Smooth muscle cell (in vitro differentiated cells): ENCODE results near the gene CAPN2. TPM values are rescaled to one million over a fixed set of nuclear protein-coding genes. Genes with fewer than 3 reads are reported as not detected.
A peak's percentile ranks its signal among the peaks of the same experiment; 100 is the strongest.

ENCODE experiments used
- DNase-seq: peaks from one replicate; lab custom pipeline; 2025; ENCODE audit not compliant: unreplicated experiment; lab: John Stamatoyannopoulos, UW
- H2AFZ ChIP-seq: fragments of 200-600 bp; sonication (generic); 2 replicates; pipeline ENCODE4 v1.6.0; 2016; ENCODE audit warnings: antibody characterized with exemption, low read depth, mild to moderate bottlenecking
- H3F3A ChIP-seq: fragments of 200-600 bp; sonication (generic); 2 replicates; pipeline ENCODE4 v1.6.0; 2017; ENCODE audit warnings: antibody characterized with exemption, low read depth
- H3K27ac ChIP-seq: fragments of 200-600 bp; sonication (generic); 2 replicates; pipeline ENCODE4 v1.5.1; 2016; ENCODE audit warnings: low read depth, mild to moderate bottlenecking
- H3K27me3 ChIP-seq: fragments of 200-600 bp; sonication (generic); 2 replicates; pipeline ENCODE4 v1.6.1; 2016; ENCODE audit warnings: low read depth, mild to moderate bottlenecking
- H3K36me3 ChIP-seq: fragments of 200-600 bp; sonication (generic); 2 replicates; pipeline ENCODE4 v1.5.1; 2016; ENCODE audit warnings: low read depth
- H3K4me1 ChIP-seq: fragments of 200-600 bp; sonication (generic); 2 replicates; pipeline ENCODE4 v1.5.1; 2016; ENCODE audit warnings: low read depth
- H3K4me2 ChIP-seq: fragments of 200-600 bp; sonication (generic); 2 replicates; pipeline ENCODE4 v1.6.0; 2016; ENCODE audit warnings: mild to moderate bottlenecking
- H3K4me3 ChIP-seq: fragments of 200-600 bp; sonication (generic); 2 replicates; pipeline ENCODE4 v1.5.1; 2016; ENCODE audit warnings: mild to moderate bottlenecking
- H3K79me2 ChIP-seq: fragments of 200-600 bp; sonication (generic); 2 replicates; pipeline ENCODE4 v1.6.0; 2016; ENCODE audit warnings: low read depth, mild to moderate bottlenecking
- H3K9ac ChIP-seq: fragments of 200-600 bp; sonication (generic); 2 replicates; pipeline ENCODE4 v1.6.0; 2016; ENCODE audit warnings: low read depth
- H3K9me3 ChIP-seq: fragments of 200-600 bp; sonication (generic); replicated peaks from 2 replicates; pipeline ENCODE4 v1.5.1; 2016; ENCODE audit warnings: low read depth
- H4K20me1 ChIP-seq: fragments of 200-600 bp; sonication (generic); 2 replicates; pipeline ENCODE4 v1.6.0; 2016; ENCODE audit warnings: low read depth
- CTCF ChIP-seq: fragments of 200-600 bp; sonication (generic); IDR thresholded peaks from 2 replicates; pipeline ENCODE4 v1.5.1; 2017; ENCODE audit warnings: borderline replicate concordance, mild to moderate bottlenecking, antibody characterized with exemption; ENCODE audit not compliant: insufficient read depth, poor library complexity, severe bottlenecking
- WGBS: methylation state at CpG from one replicate; pipeline ENCODE4 v1.1.7; 2016; ENCODE audit warnings: low lambda C conversion rate; 5-methylcytosine and 5-hydroxymethylcytosine counted together
- polyA plus RNA-seq: library from polyadenylated mRNA; unstranded; fragments of >200 nt; fragmentation: Nextera tagmentation; extraction: Ambion mirVana; gene quantifications from 2 replicates; pipeline ENCODE4 v1.2.1, GENCODE V29; 2016
- total RNA-seq: library from RNA; depleted of rRNA; stranded (reverse); fragments of >200 nt; gene quantifications from 2 replicates; pipeline ENCODE4 v1.2.3, GENCODE V29; 2014

The CAPN2 gene
- total and polyA plus RNA-seq, 2 experiments from 2014 or later = 182 to 229 TPM

- Histone ChIP-seq H3F3A (peaks cover 8% of the 10 kb centered on the region), H3K4me1 (peaks cover 3% of the 10 kb centered on the region), H3K9me3 (no peaks in the 10 kb centered on the region), H3K9ac (no peak overlapping the region), H3K36me3 (no peaks in the 10 kb centered on the region), H3K4me3 (no peak overlapping the region), H3K4me2 (no peak overlapping the region), H3K79me2 (no peaks in the 10 kb centered on the region), H4K20me1 (no peaks in the 10 kb centered on the region), H3K27me3 (no peaks in the 10 kb centered on the region), H3K27ac (no peak overlapping the region), H2AFZ (no peak overlapping the region)
- TF ChIP-seq CTCF = no peak
- WGBS = 54% methylated on average over 5 of the region's 5 CpGs
- no peak for DNase-seq
These were observed 16.4 kb upstream of the CAPN2 start for GRCh38 chr1:223695941-223696340.

GRCh38 chr1:223700388-223700918, 11.9 kb upstream of the CAPN2 start:
- WGBS = 67% methylated on average over 5 of the region's 5 CpGs

GRCh38 chr1:223700942-223701637, 11.2 kb upstream of the CAPN2 start:
- H3K4me3 ChIP-seq = peak overlapping the region; percentile 19
- H3K36me3 ChIP-seq = no peaks in the 10 kb centered on the region
- peak overlapping the region; percentile 80 for H3K4me2 ChIP-seq
- H3K9ac ChIP-seq = peak overlapping the region; percentile 91
- H3K4me1 ChIP-seq = peaks cover 12% of the 10 kb centered on the region
- no peaks in the 10 kb centered on the region for H4K20me1 ChIP-seq
- WGBS = 5% methylated on average over 8 of the region's 8 CpGs
- peaks cover 27% of the 10 kb centered on the region for H3F3A ChIP-seq
- H3K79me2 ChIP-seq = no peaks in the 10 kb centered on the region
- TF ChIP-seq CTCF = no peak
- H3K27me3 ChIP-seq = no peaks in the 10 kb centered on the region
- H3K27ac ChIP-seq = peak overlapping the region; percentile 98
- no peak overlapping the region for H2AFZ ChIP-seq
- no peaks in the 10 kb centered on the region for H3K9me3 ChIP-seq
- DNase-seq = peak; percentile 47

More at GRCh38 chr1:223700388-223700918, 11.9 kb upstream of the CAPN2 start:
- Histone ChIP-seq H3K27me3 (no peaks in the 10 kb centered on the region), H3F3A (peaks cover 21% of the 10 kb centered on the region), H3K9ac (peak overlapping the region; percentile 91), H3K36me3 (no peaks in the 10 kb centered on the region), H3K4me1 (peaks cover 9% of the 10 kb centered on the region), H3K79me2 (no peaks in the 10 kb centered on the region), H4K20me1 (no peaks in the 10 kb centered on the region), H3K4me3 (no peak overlapping the region), H3K27ac (peak overlapping the region; percentile 98), H3K4me2 (peak overlapping the region; percentile 80), H2AFZ (no peak overlapping the region), H3K9me3 (no peaks in the 10 kb centered on the region)
- TF ChIP-seq CTCF = no peak
- no peak for DNase-seq
